ENCODE measurements around the gene ATP8A2. TPM values are rescaled to one million over a fixed set of nuclear protein-coding genes. Genes with fewer than 3 reads are reported as not detected.

ATP8A2 gene
- total RNA-seq, 2 experiments from 2014 or later: not detected

DNA sequence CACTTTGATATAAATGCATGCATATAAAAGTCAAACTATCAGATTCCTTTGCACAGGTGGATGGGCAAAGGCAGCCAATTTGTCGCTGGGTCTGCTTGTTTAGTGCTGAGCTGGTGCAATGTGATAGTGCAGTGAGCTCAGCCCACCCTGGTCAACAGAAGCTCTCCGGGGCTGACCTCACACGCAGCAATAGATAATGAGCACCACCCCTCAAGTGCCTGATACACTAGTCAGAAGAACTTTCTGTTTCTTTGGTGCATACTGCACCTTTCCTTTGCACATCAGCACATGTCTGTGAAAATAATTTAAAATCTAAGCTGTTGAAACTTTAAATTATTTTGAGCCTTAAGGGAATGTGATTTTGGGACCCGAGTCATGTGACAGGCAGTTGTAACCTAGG is 20.2 kb downstream of the ATP8A2 start:
- H4K20me1 ChIP-seq (ENCODE audit: insufficient read depth, low read length): no peaks in the 10 kb centered on the region
- H3K4me1 ChIP-seq (ENCODE audit: insufficient read depth, low read length, poor library complexity, severe bottlenecking): no peaks in the 10 kb centered on the region
- H3K79me2 ChIP-seq (ENCODE audit: insufficient read depth, low read depth, low read length): no peaks in the 10 kb centered on the region
- TF ChIP-seq, protein P1, sequence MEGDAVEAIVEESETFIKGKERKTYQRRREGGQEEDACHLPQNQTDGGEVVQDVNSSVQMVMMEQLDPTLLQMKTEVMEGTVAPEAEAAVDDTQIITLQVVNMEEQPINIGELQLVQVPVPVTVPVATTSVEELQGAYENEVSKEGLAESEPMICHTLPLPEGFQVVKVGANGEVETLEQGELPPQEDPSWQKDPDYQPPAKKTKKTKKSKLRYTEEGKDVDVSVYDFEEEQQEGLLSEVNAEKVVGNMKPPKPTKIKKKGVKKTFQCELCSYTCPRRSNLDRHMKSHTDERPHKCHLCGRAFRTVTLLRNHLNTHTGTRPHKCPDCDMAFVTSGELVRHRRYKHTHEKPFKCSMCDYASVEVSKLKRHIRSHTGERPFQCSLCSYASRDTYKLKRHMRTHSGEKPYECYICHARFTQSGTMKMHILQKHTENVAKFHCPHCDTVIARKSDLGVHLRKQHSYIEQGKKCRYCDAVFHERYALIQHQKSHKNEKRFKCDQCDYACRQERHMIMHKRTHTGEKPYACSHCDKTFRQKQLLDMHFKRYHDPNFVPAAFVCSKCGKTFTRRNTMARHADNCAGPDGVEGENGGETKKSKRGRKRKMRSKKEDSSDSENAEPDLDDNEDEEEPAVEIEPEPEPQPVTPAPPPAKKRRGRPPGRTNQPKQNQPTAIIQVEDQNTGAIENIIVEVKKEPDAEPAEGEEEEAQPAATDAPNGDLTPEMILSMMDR (conservative IDR thresholded peaks at IDR 0.05; ENCODE audit: low read length): no peak
- no peak for TF ChIP-seq EZH2phosphoT487 (IDR thresholded peaks at IDR 0.05; ENCODE audit: borderline replicate concordance, low read depth, low read length)
- no peak overlapping the region for H2AFZ ChIP-seq (ENCODE audit: low read length)
- H3K27ac ChIP-seq (ENCODE audit: low read depth, low read length, poor library complexity, severe bottlenecking): no peak overlapping the region
- no peak for DNase-seq (ENCODE audit: low spot score)
- ChIA-PET CTCF (ENCODE audit: unreplicated experiment) (no interaction called here), POLR2A (no interaction called here)
- no peaks in the 10 kb centered on the region for H3K9me3 ChIP-seq (ENCODE audit: low read length)
- BruUV-seq (replicated peaks): no TSS peak
- H3K4me3 ChIP-seq (ENCODE audit: low read depth, low read length, poor library complexity, severe bottlenecking): no peak overlapping the region
- intact Hi-C loops (cut with micrococcal nuclease; ENCODE audit: unreplicated experiment): no loop called here
- H3K9me2 ChIP-seq (ENCODE audit: insufficient read depth, low read length): no peaks in the 10 kb centered on the region
- no peak overlapping the region for H3K4me2 ChIP-seq (ENCODE audit: low read length)
- no peaks in the 10 kb centered on the region for H3K36me3 ChIP-seq (ENCODE audit: insufficient read depth, low read length)

DNA sequence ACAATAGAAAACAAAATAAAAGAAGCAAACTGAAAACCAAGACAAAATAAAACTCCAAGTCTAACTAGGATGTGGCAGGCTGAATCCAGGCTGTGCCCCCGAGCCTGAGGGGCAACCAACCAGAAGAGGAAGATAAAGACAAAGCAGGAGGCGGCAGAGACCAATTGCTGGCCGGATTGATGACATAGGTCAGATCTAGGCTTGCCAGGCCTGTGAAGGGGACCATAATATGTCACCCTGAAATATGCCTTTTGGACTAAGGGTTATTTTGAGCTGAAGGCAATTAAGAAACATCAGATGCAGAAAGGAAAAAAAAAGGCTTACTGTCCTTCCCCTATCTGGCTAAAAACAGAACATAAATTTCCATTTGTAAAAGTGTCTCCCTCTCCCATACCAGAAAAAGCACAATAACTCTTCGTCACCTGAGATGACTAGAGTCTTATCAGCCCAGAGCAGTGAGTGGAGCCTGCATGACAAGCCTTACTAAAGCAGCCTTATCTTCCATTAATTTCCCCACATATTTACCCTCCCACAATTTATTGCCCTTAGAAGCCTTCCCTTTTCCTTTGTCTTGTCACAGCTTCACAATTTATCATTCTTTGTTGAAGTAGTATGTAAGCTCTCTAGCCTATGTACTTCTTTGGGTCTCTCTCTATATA is 22.8 kb downstream of the ATP8A2 start:
- TF ChIP-seq, protein P1 (conservative IDR thresholded peaks at IDR 0.05; ENCODE audit: low read length): no peak
- no peak for TF ChIP-seq EZH2phosphoT487 (IDR thresholded peaks at IDR 0.05; ENCODE audit: borderline replicate concordance, low read depth, low read length)
- H3K79me2 ChIP-seq (ENCODE audit: insufficient read depth, low read depth, low read length): no peaks in the 10 kb centered on the region
- POLR2A ChIA-PET: interaction anchor here (0.9 kb wide), 1 partner anchor 121 kb away, joined by 3 read pairs; no protein-coding TSS in a partner anchor
- H3K9me3 ChIP-seq (ENCODE audit: low read length): no peaks in the 10 kb centered on the region
- BruUV-seq (replicated peaks): no TSS peak
- no peaks in the 10 kb centered on the region for H3K9me2 ChIP-seq (ENCODE audit: insufficient read depth, low read length)
- no peaks in the 10 kb centered on the region for H3K36me3 ChIP-seq (ENCODE audit: insufficient read depth, low read length)
- intact Hi-C loops (cut with micrococcal nuclease; ENCODE audit: unreplicated experiment): no loop called here
- no peak for DNase-seq (ENCODE audit: low spot score)
- no peak overlapping the region for H2AFZ ChIP-seq (ENCODE audit: low read length)
- no peak overlapping the region for H3K4me3 ChIP-seq (ENCODE audit: low read depth, low read length, poor library complexity, severe bottlenecking)
- no peaks in the 10 kb centered on the region for H4K20me1 ChIP-seq (ENCODE audit: insufficient read depth, low read length)
- H3K4me1 ChIP-seq (ENCODE audit: insufficient read depth, low read length, poor library complexity, severe bottlenecking): no peaks in the 10 kb centered on the region
- H3K27ac ChIP-seq (ENCODE audit: low read depth, low read length, poor library complexity, severe bottlenecking): no peak overlapping the region
- no peak overlapping the region for H3K4me2 ChIP-seq (ENCODE audit: low read length)
- CTCF ChIA-PET (ENCODE audit: unreplicated experiment): no interaction called here

DNA sequence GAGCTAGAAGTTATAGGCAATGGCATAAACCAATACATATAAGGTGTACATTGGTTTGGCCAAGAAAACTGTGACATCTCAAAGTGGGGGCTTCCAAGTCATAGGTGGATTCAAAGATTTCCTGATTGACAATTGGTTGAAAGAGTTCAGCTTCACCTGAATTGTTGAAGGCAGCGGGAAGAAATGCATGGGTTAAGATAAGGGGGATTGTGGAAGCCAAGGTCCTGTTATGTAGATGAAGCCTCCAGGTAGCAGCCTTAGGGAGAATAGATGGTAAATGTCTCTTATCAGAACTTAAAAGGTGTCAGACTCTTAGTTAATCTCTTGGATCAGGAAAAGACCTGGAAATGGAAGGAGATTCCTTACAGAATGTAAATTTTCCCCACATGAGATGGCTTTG is 26.0 kb downstream of the ATP8A2 start:
- POLR2A ChIA-PET: no interaction called here
- Histone ChIP-seq H3K4me2 (ENCODE audit: low read length) (no peak overlapping the region), H3K4me3 (ENCODE audit: low read depth, low read length, poor library complexity, severe bottlenecking) (no peak overlapping the region), H3K27ac (ENCODE audit: low read depth, low read length, poor library complexity, severe bottlenecking) (no peak overlapping the region), H3K9me2 (ENCODE audit: insufficient read depth, low read length) (no peaks in the 10 kb centered on the region), H3K79me2 (ENCODE audit: insufficient read depth, low read depth, low read length) (no peaks in the 10 kb centered on the region), H3K4me1 (ENCODE audit: insufficient read depth, low read length, poor library complexity, severe bottlenecking) (no peaks in the 10 kb centered on the region), H3K9me3 (ENCODE audit: low read length) (no peaks in the 10 kb centered on the region), H4K20me1 (ENCODE audit: insufficient read depth, low read length) (no peaks in the 10 kb centered on the region), H2AFZ (ENCODE audit: low read length) (no peak overlapping the region), H3K36me3 (ENCODE audit: insufficient read depth, low read length) (no peaks in the 10 kb centered on the region)
- TF ChIP-seq, protein P1 (conservative IDR thresholded peaks at IDR 0.05; ENCODE audit: low read length): no peak
- no peak for TF ChIP-seq EZH2phosphoT487 (IDR thresholded peaks at IDR 0.05; ENCODE audit: borderline replicate concordance, low read depth, low read length)
- no TSS peak for BruUV-seq (replicated peaks)
- CTCF ChIA-PET (ENCODE audit: unreplicated experiment): no interaction called here
- intact Hi-C loops (cut with micrococcal nuclease; ENCODE audit: unreplicated experiment): no loop called here
- DNase-seq (ENCODE audit: low spot score): no peak

Measured in OCI-LY7 (cell line).